ENCODE measurements around the gene DUSP10.

The DUSP10 gene

DNA sequence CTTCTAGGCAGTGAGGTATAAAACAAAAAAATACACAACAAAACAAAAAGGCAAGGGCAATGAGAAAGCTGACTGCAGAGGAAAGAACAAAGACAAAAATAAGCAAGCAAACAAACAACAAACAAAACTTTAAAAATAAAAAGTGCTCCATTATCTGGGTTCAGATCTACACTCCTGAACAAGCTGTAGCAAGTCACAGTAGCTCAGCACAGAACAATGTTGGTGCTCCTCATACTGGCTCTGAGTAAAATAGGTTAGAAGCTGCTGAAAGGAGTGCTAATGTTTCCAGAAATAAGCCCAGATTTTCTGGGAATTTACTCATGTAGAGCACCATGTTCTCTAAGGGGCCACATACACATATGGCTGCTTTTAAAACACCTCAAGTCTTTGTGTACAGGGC lies 16.6 kb upstream of the DUSP10 start:
- Histone ChIP-seq H2AFZ (ENCODE audit: low read depth, low read length, severe bottlenecking) (no peak overlapping the region), H3K4me2 (ENCODE audit: low read depth, low read length, poor library complexity, severe bottlenecking) (peak overlapping the region; percentile 4), H3K4me3 (ENCODE audit: insufficient read depth, low read length, poor library complexity, severe bottlenecking) (no peak overlapping the region), H3F3A (ENCODE audit: insufficient read depth) (0 out of 2 replicates have a peak, but pooled peaks cover 6% of the 10 kb centered on the region), H3K9me3 (ENCODE audit: insufficient read depth, low read length) (no peaks in the 10 kb centered on the region), H4K20me1 (ENCODE audit: low read depth, low read length) (no peaks in the 10 kb centered on the region), H3K36me3 (ENCODE audit: low read length) (no peaks in the 10 kb centered on the region), H3K9ac (ENCODE audit: low read length) (no peak overlapping the region), H3K27ac (ENCODE audit: low read depth, low read length) (no peak overlapping the region), H3K9me2 (replicated peaks; ENCODE audit: insufficient read depth, low read length) (no peaks in the 10 kb centered on the region), H3K27me3 (ENCODE audit: low read length) (no peaks in the 10 kb centered on the region), H3K79me2 (ENCODE audit: insufficient read depth, low read length) (no peaks in the 10 kb centered on the region)
- TF ChIP-seq EZH2phosphoT487 (conservative IDR thresholded peaks at IDR 0.05; ENCODE audit: low read length): no peak
- TF ChIP-seq, protein P1, sequence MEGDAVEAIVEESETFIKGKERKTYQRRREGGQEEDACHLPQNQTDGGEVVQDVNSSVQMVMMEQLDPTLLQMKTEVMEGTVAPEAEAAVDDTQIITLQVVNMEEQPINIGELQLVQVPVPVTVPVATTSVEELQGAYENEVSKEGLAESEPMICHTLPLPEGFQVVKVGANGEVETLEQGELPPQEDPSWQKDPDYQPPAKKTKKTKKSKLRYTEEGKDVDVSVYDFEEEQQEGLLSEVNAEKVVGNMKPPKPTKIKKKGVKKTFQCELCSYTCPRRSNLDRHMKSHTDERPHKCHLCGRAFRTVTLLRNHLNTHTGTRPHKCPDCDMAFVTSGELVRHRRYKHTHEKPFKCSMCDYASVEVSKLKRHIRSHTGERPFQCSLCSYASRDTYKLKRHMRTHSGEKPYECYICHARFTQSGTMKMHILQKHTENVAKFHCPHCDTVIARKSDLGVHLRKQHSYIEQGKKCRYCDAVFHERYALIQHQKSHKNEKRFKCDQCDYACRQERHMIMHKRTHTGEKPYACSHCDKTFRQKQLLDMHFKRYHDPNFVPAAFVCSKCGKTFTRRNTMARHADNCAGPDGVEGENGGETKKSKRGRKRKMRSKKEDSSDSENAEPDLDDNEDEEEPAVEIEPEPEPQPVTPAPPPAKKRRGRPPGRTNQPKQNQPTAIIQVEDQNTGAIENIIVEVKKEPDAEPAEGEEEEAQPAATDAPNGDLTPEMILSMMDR (IDR thresholded peaks at IDR 0.05; ENCODE audit: insufficient read depth, low read length, poor library complexity, severe bottlenecking): no peak

DNA sequence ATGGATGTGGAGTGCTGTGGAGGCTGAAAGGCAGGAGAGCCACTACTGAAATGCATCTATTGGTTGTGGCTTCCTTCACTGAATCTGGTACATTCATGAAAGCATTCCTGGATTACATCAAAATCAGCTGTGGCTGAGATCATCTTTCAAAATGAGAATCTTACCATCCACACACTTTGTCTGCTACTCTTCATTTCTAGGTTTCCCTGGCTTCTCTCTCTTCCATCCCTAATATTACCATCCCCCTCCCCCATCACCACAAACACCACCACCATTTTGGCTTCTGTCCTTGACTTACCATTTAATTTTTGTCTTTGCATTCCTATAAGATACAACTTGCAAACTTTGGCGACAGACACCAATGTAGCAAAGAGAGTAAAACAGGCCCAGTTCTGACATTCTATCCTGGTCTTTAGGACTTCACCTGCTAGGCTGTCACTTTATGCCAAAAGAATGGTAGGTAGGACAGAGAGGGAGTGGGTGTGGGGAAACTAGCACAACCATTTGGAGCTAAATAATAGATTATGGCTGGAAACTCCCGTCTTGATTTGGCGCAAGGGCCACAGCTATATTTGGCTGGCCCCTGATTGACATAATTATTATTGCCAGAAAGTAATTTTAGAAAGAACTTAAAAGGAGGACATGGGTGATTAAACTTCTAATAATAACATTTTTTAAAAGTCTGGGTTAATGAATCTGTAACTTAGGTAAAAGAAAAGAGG lies 15.1 kb upstream of the DUSP10 start:
- H3K27ac ChIP-seq (ENCODE audit: low read depth, low read length): no peak overlapping the region
- 0 out of 2 replicates have a peak, but pooled peaks cover 6% of the 10 kb centered on the region for H3F3A ChIP-seq (ENCODE audit: insufficient read depth)
- no peaks in the 10 kb centered on the region for H3K9me3 ChIP-seq (ENCODE audit: insufficient read depth, low read length)
- no peak overlapping the region for H3K4me2 ChIP-seq (ENCODE audit: low read depth, low read length, poor library complexity, severe bottlenecking)
- H3K9me2 ChIP-seq (replicated peaks; ENCODE audit: insufficient read depth, low read length): no peaks in the 10 kb centered on the region
- H3K9ac ChIP-seq (ENCODE audit: low read length): no peak overlapping the region
- TF ChIP-seq, protein P1 (IDR thresholded peaks at IDR 0.05; ENCODE audit: insufficient read depth, low read length, poor library complexity, severe bottlenecking): no peak
- no peak for TF ChIP-seq EZH2phosphoT487 (conservative IDR thresholded peaks at IDR 0.05; ENCODE audit: low read length)
- no peaks in the 10 kb centered on the region for H3K36me3 ChIP-seq (ENCODE audit: low read length)
- H2AFZ ChIP-seq (ENCODE audit: low read depth, low read length, severe bottlenecking): no peak overlapping the region
- H3K27me3 ChIP-seq (ENCODE audit: low read length): no peaks in the 10 kb centered on the region
- H3K4me3 ChIP-seq (ENCODE audit: insufficient read depth, low read length, poor library complexity, severe bottlenecking): no peak overlapping the region
- H3K79me2 ChIP-seq (ENCODE audit: insufficient read depth, low read length): no peaks in the 10 kb centered on the region
- H4K20me1 ChIP-seq (ENCODE audit: low read depth, low read length): no peaks in the 10 kb centered on the region

DNA sequence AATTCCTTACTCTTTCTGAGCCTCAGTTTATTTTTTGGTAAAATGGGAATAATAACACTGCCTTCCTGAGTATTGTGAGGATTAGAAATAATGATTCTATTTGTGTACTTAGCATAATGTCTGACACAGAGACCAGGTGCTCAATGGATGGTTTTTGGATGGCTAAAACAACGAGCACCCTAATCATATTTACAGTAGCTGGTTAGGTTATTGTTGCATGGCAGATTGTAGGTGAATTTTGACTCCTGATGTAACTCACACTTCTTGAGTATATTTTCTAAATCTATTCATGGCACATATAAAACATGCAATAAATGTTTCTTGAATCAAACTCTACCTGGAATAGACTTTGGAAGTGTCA lies 11.9 kb upstream of the DUSP10 start:
- Histone ChIP-seq H3K36me3 (ENCODE audit: low read length) (no peaks in the 10 kb centered on the region), H3K27ac (ENCODE audit: low read depth, low read length) (no peak overlapping the region), H3K4me3 (ENCODE audit: insufficient read depth, low read length, poor library complexity, severe bottlenecking) (no peak overlapping the region), H3F3A (ENCODE audit: insufficient read depth) (no peaks in the 10 kb centered on the region), H2AFZ (ENCODE audit: low read depth, low read length, severe bottlenecking) (no peak overlapping the region), H3K9ac (ENCODE audit: low read length) (no peak overlapping the region), H3K27me3 (ENCODE audit: low read length) (no peaks in the 10 kb centered on the region), H3K4me2 (ENCODE audit: low read depth, low read length, poor library complexity, severe bottlenecking) (no peak overlapping the region), H3K79me2 (ENCODE audit: insufficient read depth, low read length) (no peaks in the 10 kb centered on the region), H4K20me1 (ENCODE audit: low read depth, low read length) (no peaks in the 10 kb centered on the region), H3K9me2 (replicated peaks; ENCODE audit: insufficient read depth, low read length) (no peaks in the 10 kb centered on the region), H3K9me3 (ENCODE audit: insufficient read depth, low read length) (no peaks in the 10 kb centered on the region)
- TF ChIP-seq, protein P1 (IDR thresholded peaks at IDR 0.05; ENCODE audit: insufficient read depth, low read length, poor library complexity, severe bottlenecking): no peak
- TF ChIP-seq EZH2phosphoT487 (conservative IDR thresholded peaks at IDR 0.05; ENCODE audit: low read length): no peak
